Measurements from ENCODE around the gene MALT1.

DNA sequence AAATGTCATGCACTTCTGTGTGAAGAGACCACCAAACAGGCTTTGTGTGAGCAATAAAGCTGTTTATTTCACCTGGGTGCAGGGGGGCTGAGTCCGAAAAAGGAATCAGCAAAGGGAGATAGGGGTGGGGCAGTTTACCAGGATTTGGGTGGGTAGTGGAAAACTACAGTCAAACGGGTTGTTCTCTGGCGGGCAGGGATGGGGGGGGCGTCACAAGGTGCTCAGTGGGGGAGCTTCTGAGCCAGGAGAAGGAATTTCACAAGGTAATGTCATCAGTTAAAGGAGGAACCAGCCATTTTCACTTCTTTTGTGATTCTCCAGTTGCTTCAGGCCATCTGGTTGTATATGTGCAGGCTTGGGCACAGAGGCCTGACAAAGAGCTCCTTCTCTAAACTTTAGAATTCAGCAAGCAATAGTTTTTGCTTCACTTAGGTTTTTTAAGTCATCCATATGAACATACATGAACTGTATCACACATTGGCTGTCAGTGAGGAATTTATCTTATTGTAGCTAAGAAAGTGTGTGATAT is 24.9 kb upstream of the MALT1 start:
- TF ChIP-seq CTCF (conservative IDR thresholded peaks at IDR 0.05; ENCODE audit: low read depth in 2 of 2) (no peak), EZH2 (IDR thresholded peaks at IDR 0.05; ENCODE audit: low read depth, unreplicated experiment) (no peak), POLR2AphosphoS5 (IDR thresholded peaks at IDR 0.05; ENCODE audit: low read depth) (no peak), EZH2phosphoT487 (IDR thresholded peaks at IDR 0.05; ENCODE audit: unreplicated experiment) (no peak), ZNF331 (CRISPR knock-in tag; IDR thresholded peaks at IDR 0.05; ENCODE audit: low read depth) (no peak), CREB1 (CRISPR knock-in tag; IDR thresholded peaks at IDR 0.05; ENCODE audit: low read depth) (no peak), JUNB (IDR thresholded peaks at IDR 0.05; ENCODE audit: unreplicated experiment) (no peak)
- TF ChIP-seq, protein P1, sequence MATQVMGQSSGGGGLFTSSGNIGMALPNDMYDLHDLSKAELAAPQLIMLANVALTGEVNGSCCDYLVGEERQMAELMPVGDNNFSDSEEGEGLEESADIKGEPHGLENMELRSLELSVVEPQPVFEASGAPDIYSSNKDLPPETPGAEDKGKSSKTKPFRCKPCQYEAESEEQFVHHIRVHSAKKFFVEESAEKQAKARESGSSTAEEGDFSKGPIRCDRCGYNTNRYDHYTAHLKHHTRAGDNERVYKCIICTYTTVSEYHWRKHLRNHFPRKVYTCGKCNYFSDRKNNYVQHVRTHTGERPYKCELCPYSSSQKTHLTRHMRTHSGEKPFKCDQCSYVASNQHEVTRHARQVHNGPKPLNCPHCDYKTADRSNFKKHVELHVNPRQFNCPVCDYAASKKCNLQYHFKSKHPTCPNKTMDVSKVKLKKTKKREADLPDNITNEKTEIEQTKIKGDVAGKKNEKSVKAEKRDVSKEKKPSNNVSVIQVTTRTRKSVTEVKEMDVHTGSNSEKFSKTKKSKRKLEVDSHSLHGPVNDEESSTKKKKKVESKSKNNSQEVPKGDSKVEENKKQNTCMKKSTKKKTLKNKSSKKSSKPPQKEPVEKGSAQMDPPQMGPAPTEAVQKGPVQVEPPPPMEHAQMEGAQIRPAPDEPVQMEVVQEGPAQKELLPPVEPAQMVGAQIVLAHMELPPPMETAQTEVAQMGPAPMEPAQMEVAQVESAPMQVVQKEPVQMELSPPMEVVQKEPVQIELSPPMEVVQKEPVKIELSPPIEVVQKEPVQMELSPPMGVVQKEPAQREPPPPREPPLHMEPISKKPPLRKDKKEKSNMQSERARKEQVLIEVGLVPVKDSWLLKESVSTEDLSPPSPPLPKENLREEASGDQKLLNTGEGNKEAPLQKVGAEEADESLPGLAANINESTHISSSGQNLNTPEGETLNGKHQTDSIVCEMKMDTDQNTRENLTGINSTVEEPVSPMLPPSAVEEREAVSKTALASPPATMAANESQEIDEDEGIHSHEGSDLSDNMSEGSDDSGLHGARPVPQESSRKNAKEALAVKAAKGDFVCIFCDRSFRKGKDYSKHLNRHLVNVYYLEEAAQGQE (IDR thresholded peaks at IDR 0.05; ENCODE audit: unreplicated experiment), result no peak
